GM10266 (cell line): Measurements from ENCODE around the gene PEX10.

Source experiments
- DNase-seq: peaks from one replicate; pipeline ENCODE4 v3.0.0; 2012; ENCODE audit errors: extremely low spot score
- CTCF ChIP-seq: IDR thresholded peaks from 2 replicates; pipeline ENCODE4 v1.5.1; 2012; ENCODE audit warnings: mild to moderate bottlenecking, low read depth; ENCODE audit not compliant: control insufficient read depth, insufficient read depth; ENCODE audit errors: missing control alignments

PEX10 gene

DNA sequence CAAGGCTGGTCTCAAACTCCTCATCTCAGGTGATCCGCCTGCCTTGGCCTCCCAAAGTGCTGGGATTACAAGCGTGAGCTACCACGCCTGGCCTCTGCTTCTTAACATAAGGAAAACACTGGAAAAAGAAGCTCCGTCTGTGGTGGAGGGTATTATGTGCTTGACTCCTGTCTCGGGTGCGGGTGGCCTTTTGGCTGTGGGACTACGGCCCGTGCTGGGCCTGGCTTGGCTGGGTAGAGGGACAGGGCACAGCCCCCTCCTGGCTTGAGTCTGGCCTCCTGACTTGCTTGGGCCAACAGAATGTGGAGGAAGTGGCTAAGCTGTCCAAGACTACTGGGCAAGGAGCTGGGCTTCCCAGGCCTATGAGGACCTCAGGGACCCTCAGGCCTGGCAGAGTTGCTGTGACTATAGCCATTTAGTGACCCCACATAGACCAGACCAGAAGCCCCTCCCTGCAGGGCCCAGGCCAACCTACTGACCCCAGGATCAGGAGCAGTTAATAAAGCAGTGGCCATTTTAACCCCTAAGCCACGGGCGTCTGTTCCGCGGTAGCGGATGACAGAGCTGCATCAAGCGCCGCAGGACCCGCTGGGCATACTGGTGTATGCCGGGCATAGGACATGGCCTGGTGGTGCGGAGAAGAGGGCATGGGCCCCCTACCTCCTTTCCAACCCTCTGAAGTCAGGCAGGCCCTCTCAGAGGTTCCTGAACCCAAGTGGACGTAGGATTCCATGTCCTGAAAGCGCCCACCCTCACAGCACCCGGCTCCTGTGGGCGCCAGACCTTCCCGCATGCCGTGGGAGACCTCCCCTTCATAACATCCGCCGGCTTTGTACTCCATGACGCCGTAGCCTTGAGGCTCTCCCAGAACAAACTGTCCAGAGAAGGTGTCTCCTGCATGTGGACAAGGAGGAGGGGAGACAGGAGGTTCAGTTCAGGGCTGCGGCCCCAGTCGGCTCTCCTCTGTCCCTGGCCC lies 25.4 kb downstream of the PEX10 start:
- no peak for TF ChIP-seq CTCF

GRCh38 chr1:2385606-2386280 lies 26.6 kb downstream of the PEX10 start:
- TF ChIP-seq CTCF = no peak
- DNase-seq = no peak

More for the DNA sequence above, 25.4 kb downstream of the PEX10 start:
- no peak for DNase-seq

GRCh38 chr1:2384941-2385481 lies 27.4 kb downstream of the PEX10 start:
- DNase-seq = no peak
- no peak for TF ChIP-seq CTCF

GRCh38 chr1:2384130-2384860 lies 28.1 kb downstream of the PEX10 start:
- no peak for TF ChIP-seq CTCF
- DNase-seq = no peak

DNA sequence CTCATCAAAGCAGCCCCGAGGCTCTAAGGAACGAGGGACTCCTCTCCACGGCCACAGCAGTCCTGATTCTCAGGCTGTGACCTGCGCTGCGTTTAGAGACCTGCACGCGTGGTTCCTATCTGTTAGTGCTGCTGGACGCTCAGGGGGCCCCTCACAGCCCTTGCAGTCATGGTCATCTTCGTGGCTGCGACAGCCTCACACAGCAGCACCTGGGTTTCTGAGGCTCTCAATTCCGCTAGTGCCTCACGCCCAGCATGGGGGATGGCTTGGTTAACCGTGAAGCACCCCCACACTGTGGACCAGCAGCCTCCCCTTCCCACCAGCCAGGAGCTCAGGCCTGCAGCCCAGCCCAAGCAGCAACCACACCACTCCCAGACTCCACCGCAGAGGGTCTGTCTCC lies 28.8 kb downstream of the PEX10 start:
- no peak for DNase-seq
- no peak for TF ChIP-seq CTCF

GRCh38 chr1:2382621-2383361 lies 29.6 kb downstream of the PEX10 start:
- DNase-seq = peak; percentile 80
- peak; percentile 54 for TF ChIP-seq CTCF
